CD4-positive, alpha-beta T cell treated with Interleukin-15 for 4 hours (primary cell): ENCODE measurements around the gene FEM1C.

Experiments
- DNase-seq: peaks from one replicate; pipeline ENCODE4 v3.0.0-alpha.2; 2020; ENCODE audit warnings: low spot score

Gene FEM1C

GRCh38 chr5:115477581-115477980 is 67.0 kb downstream of the FEM1C start:
- no peak for DNase-seq

GRCh38 chr5:115475788-115476187 is 68.8 kb downstream of the FEM1C start:
- no peak for DNase-seq

GRCh38 chr5:115472271-115473025 is 72.1 kb downstream of the FEM1C start:
- no peak for DNase-seq

GRCh38 chr5:115471345-115472063 is 73.1 kb downstream of the FEM1C start:
- no peak for DNase-seq

- no peak for DNase-seq
Measured at GRCh38 chr5:115470921-115471320, 73.7 kb downstream of the FEM1C start.
